NCI-H526 (cell line): ENCODE measurements around the gene PPEF1.
"Not testable (repeated sequence)": the region's sequence is repeated elsewhere in the genome, so short reads cannot be mapped to it uniquely, and the experiment has no call there.

ENCODE experiments used
- DNase-seq, 2 experiments: peaks; one replicate each; lab custom pipeline; 2025; lab: John Stamatoyannopoulos, UW

Gene PPEF1

GRCh38 chrX:18793601-18794089, 86.2 kb downstream of the PPEF1 start:
- DNase-seq, result no peak

- no peak for DNase-seq
Measured at GRCh38 chrX:18797141-18797540, 89.7 kb downstream of the PPEF1 start.

- no peak for DNase-seq
Measured at GRCh38 chrX:18799911-18800310, 92.5 kb downstream of the PPEF1 start.

GRCh38 chrX:18809641-18810040, 102.2 kb downstream of the PPEF1 start:
- no peak for DNase-seq

GRCh38 chrX:18810416-18810815, 103.0 kb downstream of the PPEF1 start:
- no peak for DNase-seq

- no peak for DNase-seq
Measured at GRCh38 chrX:18825375-18825774, 117.9 kb downstream of the PPEF1 start.

- DNase-seq, result no peak
Measured at GRCh38 chrX:18828832-18829404, 121.5 kb downstream of the PPEF1 start.

GRCh38 chrX:18833071-18833731, 125.8 kb downstream of the PPEF1 start:
- DNase-seq, result no peak

GRCh38 chrX:18847901-18848300, 140.5 kb downstream of the PPEF1 start:
- not testable (repeated sequence) for DNase-seq

GRCh38 chrX:18855919-18856644, 148.6 kb downstream of the PPEF1 start:
- DNase-seq, result no peak

GRCh38 chrX:18856645-18856997, 149.2 kb downstream of the PPEF1 start:
- no peak for DNase-seq

- DNase-seq, result no peak
Measured at GRCh38 chrX:18861511-18861910, 154.1 kb downstream of the PPEF1 start.

GRCh38 chrX:18864390-18864920, 157.0 kb downstream of the PPEF1 start:
- no peak for DNase-seq

GRCh38 chrX:18871161-18871890, 163.9 kb downstream of the PPEF1 start:
- no peak for DNase-seq

GRCh38 chrX:18871970-18872369, 164.5 kb downstream of the PPEF1 start:
- DNase-seq, result no peak

GRCh38 chrX:18872621-18873020, 165.2 kb downstream of the PPEF1 start:
- no peak for DNase-seq

- DNase-seq, result no peak
Measured at GRCh38 chrX:18873189-18873791, 165.8 kb downstream of the PPEF1 start.

- no peak for DNase-seq
Measured at GRCh38 chrX:18873836-18874235, 166.4 kb downstream of the PPEF1 start.

- DNase-seq, result no peak
Measured at GRCh38 chrX:18874560-18875255, 167.3 kb downstream of the PPEF1 start.

- DNase-seq, result no peak
Measured at GRCh38 chrX:18875256-18875878, 167.9 kb downstream of the PPEF1 start.

- peak; percentile 79 to 86 for DNase-seq
Measured at GRCh38 chrX:18877469-18877868, 170.0 kb downstream of the PPEF1 start.
